ENCODE data around the gene ATP5ME. TPM values are rescaled to one million over a fixed set of nuclear protein-coding genes. Genes with fewer than 3 reads are reported as not detected.

The ATP5ME gene
- total RNA-seq, 1 experiment from 2014 or later = 272 TPM

- no peak for DNase-seq (ENCODE audit: low spot score)
These were observed 50.8 kb downstream of the ATP5ME start for GRCh38 chr4:622996-623913.

Other genes starting within 250 kb of the ATP5ME start
- gene ZNF721, start 175.1 kb downstream of the ATP5ME start, total RNA-seq (2014; rRNA removed; shearing (Covaris generic)) = 9.8 and 16.0 TPM in 2 replicates
- gene PIGG, start 175.1 kb downstream of the ATP5ME start, total RNA-seq (2014; rRNA removed; shearing (Covaris generic)) = 27.7 and 54.0 TPM in 2 replicates
- 0.08 TPM in 1 of 2 replicates, not detected in the other for gene TMEM271, start 98.0 kb downstream of the ATP5ME start, total RNA-seq (2014; rRNA removed; shearing (Covaris generic))
- 1.9 TPM in 1 of 2 replicates, not detected in the other for gene PDE6B, start 48.7 kb downstream of the ATP5ME start, total RNA-seq (2014; rRNA removed; shearing (Covaris generic))
- gene MYL5, start 266 bp upstream of the ATP5ME start, total RNA-seq (2014; rRNA removed; shearing (Covaris generic)) = 7.4 and 13.8 TPM in 2 replicates
- not detected in 2 replicates for gene SLC49A3, start 14.9 kb upstream of the ATP5ME start, total RNA-seq (2014; rRNA removed; shearing (Covaris generic))
- 26.1 and 42.5 TPM in 2 replicates for gene PCGF3, start 31.6 kb upstream of the ATP5ME start, total RNA-seq (2014; rRNA removed; shearing (Covaris generic))
- gene CPLX1, start 151.9 kb upstream of the ATP5ME start, total RNA-seq (2014; rRNA removed; shearing (Covaris generic)) = 0.17 TPM in 1 of 2 replicates, not detected in the other